CD14-positive monocyte (primary cell): ENCODE results near the gene SH3GL3. TPM values are rescaled to one million over a fixed set of nuclear protein-coding genes. Genes with fewer than 3 reads are reported as not detected.

Source experiments
- DNase-seq, 3 donors: peaks; one replicate each; pipeline ENCODE4 v3.0.0-alpha.2; 2011 to 2022
- H2AFZ ChIP-seq: 2 replicates; pipeline ENCODE4 v1.6.0; 2012; ENCODE audit warnings: mild to moderate bottlenecking, low read depth, low read length, inconsistent platforms; ENCODE audit not compliant: insufficient read depth, poor library complexity, severe bottlenecking
- H3K27ac ChIP-seq, 2 donors: 1 replicate in 1 of 2; 2 replicates in 1 of 2; pipeline ENCODE4 v1.5.1; 2012 to 2013; ENCODE audit warnings: low read length in 2 of 2, control low read depth in 1 of 2, inconsistent platforms in 1 of 2, low read depth in 1 of 2, mild to moderate bottlenecking in 1 of 2
- H3K27me3 ChIP-seq, 2 donors: one replicate each; pipeline versions ENCODE4 v1.6.0 to v1.6.1; 2011 to 2013; ENCODE audit warnings: low read length in 2 of 2; ENCODE audit not compliant: control insufficient read depth in 2 of 2, insufficient read depth in 2 of 2
- H3K36me3 ChIP-seq, 2 donors: replicated peaks in 1 of 2; 1 replicate in 1 of 2; 2 replicates in 1 of 2; pipeline versions ENCODE4 v1.5.1 to v1.6.1; 2012 to 2013; ENCODE audit warnings: low read length in 2 of 2, control low read depth in 1 of 2, inconsistent platforms in 1 of 2, mild to moderate bottlenecking in 1 of 2; ENCODE audit not compliant: insufficient read depth in 2 of 2, control insufficient read depth in 1 of 2
- H3K4me1 ChIP-seq, 2 donors: 1 replicate in 1 of 2; 2 replicates in 1 of 2; pipeline versions ENCODE4 v1.5.1 to v1.6.1; 2012 to 2013; ENCODE audit warnings: low read length in 2 of 2, control low read depth in 1 of 2, inconsistent platforms in 1 of 2, mild to moderate bottlenecking in 1 of 2, moderate library complexity in 1 of 2; ENCODE audit not compliant: insufficient read depth in 2 of 2, control insufficient read depth in 1 of 2
- H3K4me2 ChIP-seq: replicated peaks from 2 replicates; pipeline ENCODE3; 2012; ENCODE audit warnings: low read length, moderate library complexity, mild to moderate bottlenecking; ENCODE audit not compliant: poor library complexity, severe bottlenecking; ENCODE audit errors: extremely low read depth
- H3K4me3 ChIP-seq, 3 experiments: fragments of 200-600 bp in 1 of 3; sonication (generic) in 1 of 3; replicated peaks in 1 of 3; 1 replicate in 2 of 3; 2 replicates in 1 of 3; pipeline ENCODE4 v1.5.1; 2011 to 2013; ENCODE audit warnings: low read length in 3 of 3, mild to moderate bottlenecking in 3 of 3, control low read depth in 2 of 3, low read depth in 2 of 3, inconsistent platforms in 1 of 3, moderate library complexity in 1 of 3
- H3K79me2 ChIP-seq: 2 replicates; pipeline ENCODE4 v1.6.0; 2012; ENCODE audit warnings: mild to moderate bottlenecking, control low read depth, inconsistent platforms, low read length, moderate library complexity; ENCODE audit not compliant: insufficient read depth
- H3K9ac ChIP-seq: 2 replicates; pipeline ENCODE4 v1.6.0; 2017; ENCODE audit warnings: low read length, mild to moderate bottlenecking; ENCODE audit not compliant: insufficient read depth, poor library complexity, severe bottlenecking
- H3K9me3 ChIP-seq, 2 donors: replicated peaks in 1 of 2; 1 replicate in 1 of 2; 2 replicates in 1 of 2; pipeline versions ENCODE4 v1.5.1 to v1.6.1; 2012 to 2013; ENCODE audit warnings: low read length in 2 of 2, control low read depth in 1 of 2; ENCODE audit not compliant: control insufficient read depth in 1 of 2, insufficient read depth in 1 of 2
- H4K20me1 ChIP-seq: 2 replicates; pipeline ENCODE4 v1.6.0; 2012; ENCODE audit warnings: mild to moderate bottlenecking, low read length, control low read depth, moderate library complexity; ENCODE audit not compliant: insufficient read depth
- H3K27ac Mint-ChIP-seq, 7 donors: one replicate each; pipeline ENCODE4 v1.8.0; 2020; ENCODE audit warnings: mild to moderate bottlenecking in 7 of 7, mixed read lengths in 7 of 7, moderate library complexity in 6 of 7, inconsistent platforms in 2 of 7
- H3K27me3 Mint-ChIP-seq, 3 donors: one replicate each; pipeline ENCODE4 v1.8.0; 2021 to 2022; ENCODE audit warnings: low read depth in 3 of 3, mild to moderate bottlenecking in 3 of 3, mixed read lengths in 3 of 3, moderate library complexity in 3 of 3, inconsistent platforms in 1 of 3
- H3K36me3 Mint-ChIP-seq, 2 donors: one replicate each; pipeline ENCODE4 v1.8.0; 2020; ENCODE audit warnings: mixed read lengths in 2 of 2, inconsistent platforms in 1 of 2, mild to moderate bottlenecking in 1 of 2
- H3K4me1 Mint-ChIP-seq: one replicate; pipeline ENCODE4 v1.8.0; 2020; ENCODE audit warnings: mild to moderate bottlenecking, mixed read lengths
- H3K4me3 Mint-ChIP-seq, 2 donors: one replicate each; pipeline ENCODE4 v1.8.0; 2020; ENCODE audit warnings: mild to moderate bottlenecking in 2 of 2, mixed read lengths in 2 of 2, moderate library complexity in 1 of 2
- H3K9me3 Mint-ChIP-seq, 7 donors: one replicate each; pipeline ENCODE4 v1.8.0; 2020 to 2022; ENCODE audit warnings: mixed read lengths in 7 of 7, mild to moderate bottlenecking in 6 of 7, moderate library complexity in 6 of 7, inconsistent platforms in 2 of 7
- WGBS: methylation state at CpG from one replicate; pipeline ENCODE4 v1.1.5; 2013; ENCODE audit warnings: missing lambda C conversion rate; ENCODE audit not compliant: insufficient coverage; 5-methylcytosine and 5-hydroxymethylcytosine counted together
- intact Hi-C, 2 donors: fragments of 100-400 bp; cut with micrococcal nuclease; formaldehyde crosslinking; loops; one replicate each; pipeline versions ENCODE4 v1.15.0 to v1.15.1; 2023
- polyA plus RNA-seq, 3 donors: library from polyadenylated mRNA; depleted of rRNA in 1 of 3; unstranded in 2 of 3; stranded (reverse) in 1 of 3; fragments of 300-500 nt in 2 of 3; fragments of >200 nt in 1 of 3; fragmentation: Illumina TruSeq in 2 of 3; gene quantifications; 1 replicate in 2 of 3; 2 replicates in 1 of 3; pipeline ENCODE4 v1.2.3, GENCODE V29; 2012 to 2021
- TF ChIP-seq, protein P1 (sequence below): fragments of 200-600 bp; IDR thresholded peaks from one replicate; pipeline ENCODE4 v1.8.0; 2022; ENCODE audit warnings: antibody characterized with exemption, mild to moderate bottlenecking

SH3GL3 gene
- polyA plus RNA-seq, 3 donors = not detected

DNA sequence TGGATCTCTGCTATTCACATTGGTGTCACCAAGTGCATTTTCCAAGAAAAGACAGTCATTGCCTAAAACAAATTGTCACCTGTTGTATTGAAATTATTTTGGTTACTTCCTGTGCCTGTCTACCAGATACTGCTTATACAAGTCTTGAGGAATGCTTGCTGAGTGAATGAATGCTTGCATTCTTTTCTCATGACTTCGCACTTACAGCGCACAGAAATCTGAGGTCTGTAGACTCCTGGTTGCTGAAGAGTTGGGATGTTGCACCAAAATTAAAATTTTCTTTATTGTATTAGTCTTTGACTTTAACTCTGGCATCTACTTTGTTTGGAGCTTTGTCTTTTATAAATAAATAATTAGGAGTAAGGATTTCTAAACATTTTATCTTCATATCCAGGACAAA, 28.4 kb downstream of the SH3GL3 start:
- no peaks in the 10 kb centered on the region for H3K79me2 ChIP-seq
- no peak overlapping the region for H3K4me3 ChIP-seq
- H3K27ac ChIP-seq = no peak overlapping the region
- WGBS = no CpG with 5 or more reads among the region's 2 CpGs
- no peak overlapping the region for H3K4me2 ChIP-seq
- TF ChIP-seq, protein P1, sequence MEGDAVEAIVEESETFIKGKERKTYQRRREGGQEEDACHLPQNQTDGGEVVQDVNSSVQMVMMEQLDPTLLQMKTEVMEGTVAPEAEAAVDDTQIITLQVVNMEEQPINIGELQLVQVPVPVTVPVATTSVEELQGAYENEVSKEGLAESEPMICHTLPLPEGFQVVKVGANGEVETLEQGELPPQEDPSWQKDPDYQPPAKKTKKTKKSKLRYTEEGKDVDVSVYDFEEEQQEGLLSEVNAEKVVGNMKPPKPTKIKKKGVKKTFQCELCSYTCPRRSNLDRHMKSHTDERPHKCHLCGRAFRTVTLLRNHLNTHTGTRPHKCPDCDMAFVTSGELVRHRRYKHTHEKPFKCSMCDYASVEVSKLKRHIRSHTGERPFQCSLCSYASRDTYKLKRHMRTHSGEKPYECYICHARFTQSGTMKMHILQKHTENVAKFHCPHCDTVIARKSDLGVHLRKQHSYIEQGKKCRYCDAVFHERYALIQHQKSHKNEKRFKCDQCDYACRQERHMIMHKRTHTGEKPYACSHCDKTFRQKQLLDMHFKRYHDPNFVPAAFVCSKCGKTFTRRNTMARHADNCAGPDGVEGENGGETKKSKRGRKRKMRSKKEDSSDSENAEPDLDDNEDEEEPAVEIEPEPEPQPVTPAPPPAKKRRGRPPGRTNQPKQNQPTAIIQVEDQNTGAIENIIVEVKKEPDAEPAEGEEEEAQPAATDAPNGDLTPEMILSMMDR = no peak
- H3K4me1 Mint-ChIP-seq = no peaks in the 10 kb centered on the region
- H3K36me3 ChIP-seq = no peaks in the 10 kb centered on the region
- no peak overlapping the region for H2AFZ ChIP-seq
- H3K27me3 Mint-ChIP-seq = peaks cover 0 to 7% (median 7%) of the 10 kb centered on the region in 3 donors
- H4K20me1 ChIP-seq = no peaks in the 10 kb centered on the region
- H3K27ac Mint-ChIP-seq = no peak overlapping the region
- no peaks in the 10 kb centered on the region for H3K27me3 ChIP-seq
- no peaks in the 10 kb centered on the region for H3K9me3 ChIP-seq
- intact Hi-C loops = no loop called here
- no peak overlapping the region for H3K9ac ChIP-seq
- peaks cover 0 to 5% (median 2%) of the 10 kb centered on the region in 7 donors for H3K9me3 Mint-ChIP-seq
- no peak overlapping the region for H3K4me3 Mint-ChIP-seq
- H3K36me3 Mint-ChIP-seq = no peaks in the 10 kb centered on the region
- no peaks in the 10 kb centered on the region for H3K4me1 ChIP-seq
- DNase-seq = no peak

DNA sequence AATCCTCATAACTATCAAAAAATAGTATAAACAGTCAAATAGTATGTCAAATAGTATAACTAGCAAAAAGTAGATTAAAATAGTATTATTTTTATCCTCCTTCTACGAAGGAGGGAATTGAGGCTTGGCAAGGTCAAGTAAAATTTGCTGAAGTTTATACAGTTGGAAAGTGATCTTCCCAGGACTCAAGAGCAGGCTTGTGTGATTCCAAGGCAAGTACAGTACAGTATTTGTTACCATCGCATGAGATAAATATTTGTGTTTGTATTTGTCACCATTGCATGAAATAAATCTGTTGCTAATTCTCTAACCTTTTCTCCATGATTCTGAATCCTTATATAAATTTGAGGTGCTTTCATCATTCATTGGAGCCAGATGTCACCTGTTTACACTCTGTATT, 28.9 kb downstream of the SH3GL3 start:
- no peak for DNase-seq
- no peak overlapping the region for H2AFZ ChIP-seq
- no peaks in the 10 kb centered on the region for H3K36me3 ChIP-seq
- H3K9ac ChIP-seq = no peak overlapping the region
- H3K4me1 Mint-ChIP-seq = no peaks in the 10 kb centered on the region
- no peak overlapping the region for H3K4me2 ChIP-seq
- WGBS = no CpG with 5 or more reads among the region's 2 CpGs
- peaks cover 0 to 5% (median 2%) of the 10 kb centered on the region in 7 donors for H3K9me3 Mint-ChIP-seq
- no peak overlapping the region for H3K4me3 ChIP-seq
- H3K27me3 ChIP-seq = no peaks in the 10 kb centered on the region
- intact Hi-C loops = no loop called here
- H3K27ac ChIP-seq = no peak overlapping the region
- H3K9me3 ChIP-seq = no peaks in the 10 kb centered on the region
- peaks cover 0 to 7% (median 7%) of the 10 kb centered on the region in 3 donors for H3K27me3 Mint-ChIP-seq
- no peaks in the 10 kb centered on the region for H3K79me2 ChIP-seq
- no peaks in the 10 kb centered on the region for H4K20me1 ChIP-seq
- H3K36me3 Mint-ChIP-seq = no peaks in the 10 kb centered on the region
- H3K4me1 ChIP-seq = no peaks in the 10 kb centered on the region
- H3K27ac Mint-ChIP-seq = no peak overlapping the region
- TF ChIP-seq, protein P1 = no peak
- H3K4me3 Mint-ChIP-seq = no peak overlapping the region
